AG09309 (cell line): Measurements from ENCODE around the gene AGO3.

Experiments
- DNase-seq: peaks from one replicate; pipeline ENCODE4 v3.0.0-alpha.2; 2010; ENCODE audit warnings: low read depth
- H3K4me3 ChIP-seq: 2 replicates; pipeline ENCODE4 v1.5.1; 2011; ENCODE audit warnings: mild to moderate bottlenecking, low read depth, low read length, moderate library complexity; ENCODE audit not compliant: control insufficient read depth
- TF ChIP-seq, protein P1 (sequence below): IDR thresholded peaks from 2 replicates; pipeline ENCODE4 v1.5.1; 2011; ENCODE audit warnings: mild to moderate bottlenecking, low read depth, low read length, inconsistent platforms; ENCODE audit not compliant: insufficient read depth, control insufficient read depth; ENCODE audit errors: missing control alignments

AGO3 gene

DNA sequence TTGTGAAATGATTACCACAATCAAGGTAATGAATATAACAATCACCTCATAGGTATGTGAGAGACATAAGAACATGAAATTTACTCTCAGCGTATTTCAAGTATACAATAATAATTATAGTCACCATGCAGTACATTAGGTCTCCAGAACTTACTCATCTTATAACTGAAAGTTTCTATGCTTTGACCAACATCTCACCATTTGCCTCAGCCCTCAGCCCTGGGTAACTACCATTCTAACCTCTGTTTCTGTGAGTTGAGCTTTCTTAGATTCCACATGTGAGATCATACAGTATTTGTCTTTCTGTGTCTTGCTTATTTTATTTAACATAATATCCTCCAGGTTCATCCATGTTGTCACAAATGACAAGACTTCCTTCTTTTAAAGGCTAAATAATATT, 57.3 kb downstream of the AGO3 start:
- TF ChIP-seq, protein P1, sequence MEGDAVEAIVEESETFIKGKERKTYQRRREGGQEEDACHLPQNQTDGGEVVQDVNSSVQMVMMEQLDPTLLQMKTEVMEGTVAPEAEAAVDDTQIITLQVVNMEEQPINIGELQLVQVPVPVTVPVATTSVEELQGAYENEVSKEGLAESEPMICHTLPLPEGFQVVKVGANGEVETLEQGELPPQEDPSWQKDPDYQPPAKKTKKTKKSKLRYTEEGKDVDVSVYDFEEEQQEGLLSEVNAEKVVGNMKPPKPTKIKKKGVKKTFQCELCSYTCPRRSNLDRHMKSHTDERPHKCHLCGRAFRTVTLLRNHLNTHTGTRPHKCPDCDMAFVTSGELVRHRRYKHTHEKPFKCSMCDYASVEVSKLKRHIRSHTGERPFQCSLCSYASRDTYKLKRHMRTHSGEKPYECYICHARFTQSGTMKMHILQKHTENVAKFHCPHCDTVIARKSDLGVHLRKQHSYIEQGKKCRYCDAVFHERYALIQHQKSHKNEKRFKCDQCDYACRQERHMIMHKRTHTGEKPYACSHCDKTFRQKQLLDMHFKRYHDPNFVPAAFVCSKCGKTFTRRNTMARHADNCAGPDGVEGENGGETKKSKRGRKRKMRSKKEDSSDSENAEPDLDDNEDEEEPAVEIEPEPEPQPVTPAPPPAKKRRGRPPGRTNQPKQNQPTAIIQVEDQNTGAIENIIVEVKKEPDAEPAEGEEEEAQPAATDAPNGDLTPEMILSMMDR: no peak
- no peak overlapping the region for H3K4me3 ChIP-seq
- no peak for DNase-seq

DNA sequence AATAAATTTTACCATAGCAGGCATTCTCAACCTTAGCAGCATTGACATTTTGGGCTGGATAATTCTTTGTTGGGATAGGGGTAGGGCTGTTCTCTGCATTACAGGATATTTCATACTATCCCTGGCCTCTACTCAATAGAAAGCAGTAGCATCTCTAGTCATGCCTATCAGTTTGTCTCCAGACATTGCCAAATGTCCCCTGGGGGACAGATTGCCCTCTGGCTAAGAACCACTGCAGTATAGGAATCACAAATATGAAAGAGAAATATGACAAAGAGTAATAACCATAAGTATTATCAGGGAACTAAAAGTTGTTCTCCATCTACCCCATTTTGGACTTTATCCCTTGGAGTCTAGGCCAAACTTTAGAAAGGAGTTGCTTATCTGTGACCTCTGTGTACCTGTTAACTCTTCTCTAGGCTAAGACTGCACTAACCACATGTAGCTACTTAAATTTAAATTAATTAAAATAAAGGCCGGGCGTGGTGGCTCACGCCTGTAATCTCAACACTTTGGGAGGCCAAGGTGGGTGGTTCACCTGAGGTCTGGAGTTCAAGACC, 76.1 kb downstream of the AGO3 start:
- DNase-seq: no peak
- TF ChIP-seq, protein P1: no peak
- no peak overlapping the region for H3K4me3 ChIP-seq

DNA sequence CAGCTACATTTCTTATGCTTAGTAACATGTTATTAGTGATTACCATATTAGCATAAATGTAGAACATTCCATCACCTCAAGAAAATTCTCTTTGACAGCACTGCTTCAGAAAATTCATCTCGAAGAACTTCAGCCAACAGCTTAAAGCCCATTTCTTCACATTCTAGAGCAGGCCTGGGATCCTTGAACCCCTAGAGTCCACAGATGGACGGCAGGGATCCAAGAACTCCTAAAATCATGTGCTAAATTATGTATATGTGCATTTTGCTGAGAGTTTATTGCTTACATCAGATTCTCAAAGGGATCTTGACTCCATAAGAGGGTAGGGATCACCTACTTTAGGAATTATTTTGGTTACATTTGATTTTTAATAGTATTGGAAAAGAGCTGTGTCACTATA, 76.8 kb downstream of the AGO3 start:
- TF ChIP-seq, protein P1: no peak
- DNase-seq: no peak
- H3K4me3 ChIP-seq: no peak overlapping the region

DNA sequence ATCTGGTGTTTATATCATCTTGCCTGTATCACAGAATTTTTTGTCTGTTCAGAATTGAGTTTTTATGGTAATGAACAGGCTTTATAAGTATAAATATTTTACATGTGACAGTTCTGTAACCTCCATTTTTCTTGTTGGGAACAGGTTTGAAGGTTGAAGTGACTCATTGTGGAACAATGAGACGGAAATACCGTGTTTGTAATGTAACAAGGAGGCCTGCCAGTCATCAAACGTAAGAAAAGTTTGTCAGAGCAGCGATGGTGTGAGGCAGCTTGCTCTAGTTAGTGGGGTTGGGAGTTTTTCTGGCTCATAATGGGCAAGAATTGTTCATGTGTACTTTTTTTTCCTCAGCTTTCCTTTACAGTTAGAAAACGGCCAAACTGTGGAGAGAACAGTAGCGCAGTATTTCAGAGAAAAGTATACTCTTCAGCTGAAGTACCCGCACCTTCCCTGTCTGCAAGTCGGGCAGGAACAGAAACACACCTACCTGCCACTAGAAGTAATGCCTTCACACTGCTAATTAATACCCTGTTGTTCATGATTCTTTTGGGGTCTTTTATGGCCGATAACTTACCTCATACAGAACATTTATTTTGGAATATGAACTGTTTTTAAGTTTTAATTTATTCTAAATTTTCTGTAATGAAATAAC, 77.8 kb downstream of the AGO3 start:
- DNase-seq: peak; percentile 31
- TF ChIP-seq, protein P1: no peak
- no peak overlapping the region for H3K4me3 ChIP-seq

DNA sequence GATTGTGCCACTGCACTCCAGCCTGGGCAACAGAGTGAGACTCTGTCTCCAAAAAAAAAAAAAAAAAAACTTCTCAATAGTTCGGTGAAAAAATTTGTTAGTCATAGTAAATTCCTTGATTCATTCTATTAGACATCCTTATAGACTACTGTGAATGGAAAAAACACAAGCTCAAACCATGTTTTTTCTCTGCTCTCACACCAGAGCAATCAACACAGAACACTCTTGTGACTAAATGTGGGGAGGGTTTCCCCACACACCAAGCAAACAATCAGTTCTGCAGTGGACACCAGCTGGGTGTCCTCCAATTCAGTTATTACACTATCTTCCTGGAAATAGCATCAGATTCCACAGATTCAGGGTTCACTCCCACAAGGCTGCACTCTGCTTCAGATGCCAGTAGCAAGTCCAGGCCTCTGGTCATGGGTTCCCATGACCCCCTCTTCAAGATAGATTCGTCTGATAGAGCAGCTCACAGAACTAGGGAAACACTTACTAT, 83.9 kb downstream of the AGO3 start:
- no peak overlapping the region for H3K4me3 ChIP-seq
- no peak for DNase-seq
- TF ChIP-seq, protein P1: no peak

DNA sequence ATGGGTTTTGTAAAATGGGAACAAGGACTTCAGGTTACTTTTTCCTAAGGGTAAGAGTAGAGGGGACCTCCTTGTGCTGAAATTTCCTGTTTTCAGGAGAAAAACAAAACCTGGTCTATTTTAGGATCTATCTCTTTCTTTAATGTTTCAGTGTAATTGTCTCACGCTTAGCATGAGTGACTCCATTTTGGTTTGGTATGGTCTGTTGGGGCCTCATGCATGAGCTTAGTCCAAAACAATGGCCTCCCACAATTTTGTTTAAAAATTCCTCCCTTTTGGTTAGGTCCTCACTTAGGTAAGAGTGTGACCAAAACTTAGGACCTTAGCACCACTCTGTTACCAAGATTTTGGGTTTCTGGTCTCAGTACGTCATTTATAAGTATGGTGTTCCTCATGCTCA, 85.8 kb downstream of the AGO3 start:
- TF ChIP-seq, protein P1: no peak
- H3K4me3 ChIP-seq: no peak overlapping the region
- DNase-seq: no peak
